GM12878 (cell line): ENCODE measurements around the gene MAD1L1. TPM values are rescaled to one million over a fixed set of nuclear protein-coding genes. Genes with fewer than 3 reads are reported as not detected.

Experiments used
- ATAC-seq: fragments of 200-7000 bp; cut with Tn5 transposase; 3 replicates; pipeline ENCODE4 v1.9.1; 2020; ENCODE audit warnings: mild to moderate bottlenecking, moderate library complexity
- BruUV-seq: library from RNA; stranded (reverse); fragments of 400-500 nt; replicated peaks from 2 replicates; lab custom pipeline; 2021; lab: Mats Ljungman, UMichigan
- CTCF ChIA-PET: fragments of 300-600 bp; sonication (Branson Sonifier 250); formaldehyde crosslinking; extraction: SDS; loops from one replicate; lab custom pipeline; 2021; ENCODE audit warnings: inconsistent platforms; lab: Yijun Ruan, JAX
- POLR2A ChIA-PET: fragments of 350-600 bp; formaldehyde crosslinking; extraction: SDS; loops from one replicate; lab custom pipeline; 2021; ENCODE audit warnings: inconsistent platforms; lab: Charles Lee
- RAD21 ChIA-PET: fragments of 300-600 bp; sonication (Branson Sonifier 250); formaldehyde crosslinking; loops from one replicate; lab custom pipeline; 2023; ENCODE audit warnings: antibody characterized with exemption; ENCODE audit not compliant: unreplicated experiment; lab: Charles Lee
- SMC1A ChIA-PET: fragments of 300-600 bp; sonication (Branson Sonifier 250); formaldehyde crosslinking; loops from one replicate; lab custom pipeline; 2023; ENCODE audit not compliant: unreplicated experiment, uncharacterized antibody; lab: Charles Lee
- DNase-seq: peaks from one replicate; pipeline ENCODE4 v3.0.0-alpha.2; 2011; ENCODE audit warnings: low read depth, low spot score
- FAIRE-seq: peaks from 3 replicates; lab custom pipeline; 2011; peaks lifted over from hg19 to GRCh38; lab: Jason Lieb, UNC
- H2AFZ ChIP-seq: 2 replicates; pipeline ENCODE4 v1.6.0; 2011; ENCODE audit warnings: low read depth, low read length, control low read depth; ENCODE audit not compliant: control insufficient read depth
- H3K27ac ChIP-seq: 2 replicates; pipeline ENCODE4 v1.5.1; 2011; ENCODE audit warnings: control low read depth; ENCODE audit not compliant: control insufficient read depth, insufficient read depth
- H3K27me3 ChIP-seq, 2 experiments: replicated peaks in 1 of 2; 2 replicates each; pipeline versions ENCODE4 v1.6.0 to v1.6.1; 2011; ENCODE audit warnings: low read length in 1 of 2; ENCODE audit not compliant: control insufficient read depth in 2 of 2, insufficient read depth in 2 of 2
- H3K36me3 ChIP-seq, 2 experiments: 2 replicates each; pipeline ENCODE4 v1.5.1; 2011; ENCODE audit warnings: low read length in 1 of 2; ENCODE audit not compliant: control insufficient read depth in 2 of 2, insufficient read depth in 2 of 2
- H3K4me1 ChIP-seq: 2 replicates; pipeline ENCODE4 v1.6.1; 2011; ENCODE audit warnings: mild to moderate bottlenecking, low read length, moderate library complexity, mixed read lengths; ENCODE audit not compliant: control insufficient read depth, insufficient read depth
- H3K4me2 ChIP-seq: 2 replicates; pipeline ENCODE4 v1.6.0; 2011; ENCODE audit warnings: control low read depth; ENCODE audit not compliant: control insufficient read depth, insufficient read depth
- H3K4me3 ChIP-seq: fragments of 200-600 bp; sonication (generic); 2 replicates; pipeline ENCODE4 v1.5.1; 2016
- H3K79me2 ChIP-seq: 2 replicates; pipeline ENCODE4 v1.6.0; 2011; ENCODE audit warnings: low read length; ENCODE audit not compliant: control insufficient read depth, insufficient read depth
- H3K9ac ChIP-seq: 2 replicates; pipeline ENCODE4 v1.8.0; 2011; ENCODE audit warnings: low read length, control low read depth, mixed read lengths; ENCODE audit not compliant: control insufficient read depth, insufficient read depth
- H3K9me3 ChIP-seq: replicated peaks from 3 replicates; pipeline ENCODE4 v1.5.1; 2011; ENCODE audit warnings: mild to moderate bottlenecking, low read length; ENCODE audit not compliant: control insufficient read depth, insufficient read depth
- H4K20me1 ChIP-seq: 2 replicates; pipeline ENCODE4 v1.6.0; 2011; ENCODE audit not compliant: control insufficient read depth, insufficient read depth
- BHLHE40 ChIP-seq, 2 experiments: fragments of 450-650 bp in 1 of 2; IDR thresholded peaks; 2 replicates each; pipeline ENCODE4 v1.6.1; 2011 to 2017; ENCODE audit warnings: low read depth in 2 of 2, borderline replicate concordance in 1 of 2, improper control_type of control experiment in 1 of 2, low read length in 1 of 2, mild to moderate bottlenecking in 1 of 2
- CBFB ChIP-seq: IDR thresholded peaks from 2 replicates; pipeline ENCODE4 v1.6.1; 2016; ENCODE audit warnings: antibody characterized with exemption, low read depth
- CHD1 ChIP-seq: IDR thresholded peaks from 2 replicates; pipeline ENCODE4 v1.6.1; 2012; ENCODE audit warnings: low read depth, low read length, improper control_type of control experiment
- EED ChIP-seq: sonication (generic); IDR thresholded peaks from 2 replicates; pipeline ENCODE4 v1.6.1; 2016; ENCODE audit warnings: antibody characterized with exemption, low read depth
- EP300 ChIP-seq, 2 experiments: fragments of 150-350 bp in 1 of 2; IDR thresholded peaks; 2 replicates each; pipeline ENCODE4 v1.6.1; 2011 to 2012; ENCODE audit warnings: low read depth in 2 of 2, low read length in 2 of 2, borderline replicate concordance in 1 of 2, improper control_type of control experiment in 1 of 2, inconsistent platforms in 1 of 2; ENCODE audit not compliant: control insufficient read depth in 1 of 2
- FOXK2 ChIP-seq: fragments of 450-650 bp; IDR thresholded peaks from 2 replicates; pipeline ENCODE4 v1.6.1; 2017; ENCODE audit warnings: mild to moderate bottlenecking, moderate library complexity
- GATAD2B ChIP-seq: fragments of 450-650 bp; conservative IDR thresholded peaks from 2 replicates; pipeline ENCODE4 v1.6.1; 2017; ENCODE audit warnings: low read depth, mild to moderate bottlenecking, moderate library complexity
- PML ChIP-seq: IDR thresholded peaks from 2 replicates; pipeline ENCODE4 v1.6.1; 2012; ENCODE audit warnings: low read length, inconsistent platforms
- POLR2A ChIP-seq: IDR thresholded peaks from 2 replicates; pipeline ENCODE4 v1.6.1; 2011; ENCODE audit warnings: low read depth, mild to moderate bottlenecking, low read length
- POU2F2 ChIP-seq: IDR thresholded peaks from 3 replicates; pipeline ENCODE4 v1.6.1; 2011; ENCODE audit warnings: low read depth, mild to moderate bottlenecking, low read length, borderline replicate concordance
- TCF12 ChIP-seq: IDR thresholded peaks from 2 replicates; pipeline ENCODE4 v1.6.1; 2011; ENCODE audit warnings: low read depth, mild to moderate bottlenecking, low read length
- ZBED1 ChIP-seq: IDR thresholded peaks from 2 replicates; pipeline ENCODE4 v1.6.1; 2016; ENCODE audit warnings: borderline replicate concordance
- ZNF384 ChIP-seq: IDR thresholded peaks from 2 replicates; pipeline ENCODE4 v1.6.1; 2012; ENCODE audit warnings: low read depth, mild to moderate bottlenecking, low read length, improper control_type of control experiment, borderline replicate concordance
- ZNF622 ChIP-seq: fragments of 450-650 bp; IDR thresholded peaks from 2 replicates; pipeline ENCODE4 v1.6.1; 2017; ENCODE audit warnings: mild to moderate bottlenecking, inconsistent platforms
- WGBS: methylation state at CpG from one replicate; pipeline ENCODE4 v1.1.6; 2016; ENCODE audit warnings: low lambda C conversion rate; ENCODE audit not compliant: insufficient replicate concordance, insufficient coverage; ENCODE audit errors: missing lambda C conversion rate; 5-methylcytosine and 5-hydroxymethylcytosine counted together
- in situ Hi-C: fragments of 300-500 bp; cut with MboI; formaldehyde crosslinking; loops from 9 replicates; pipeline ENCODE4 v1.14.3; 2018; ENCODE audit warnings: mixed read lengths
- intact Hi-C: fragments of 100-400 bp; cut with micrococcal nuclease; formaldehyde crosslinking; loops from one replicate; pipeline ENCODE4 v1.14.2; 2022; ENCODE audit not compliant: unreplicated experiment
- polyA plus RNA-seq, 11 experiments: library from polyadenylated mRNA; depleted of rRNA in 4 of 11; unstranded in 6 of 11; stranded (reverse) in 5 of 11; fragments of >200 nt; fragmentation: Nextera tagmentation in 4 of 11; fragmentation: Illumina TruSeq in 1 of 11; extraction: Ambion mirVana in 4 of 11; extraction: Trizol in 1 of 11; gene quantifications; 1 replicate in 1 of 11; 2 replicates in 10 of 11; pipeline versions ENCODE4 v1.2.1 to v1.2.3, GENCODE V29; 2011 to 2016; ENCODE audit warnings: inconsistent platforms in 2 of 11, missing spikeins in 2 of 11, low read depth in 1 of 11
- total RNA-seq, 4 experiments: library from RNA; depleted of rRNA in 3 of 4; stranded (reverse); fragments of >200 nt in 3 of 4; fragmentation: Illumina TruSeq in 1 of 4; extraction: Trizol in 1 of 4; gene quantifications; 2 replicates each; pipeline versions ENCODE4 v1.2.1 to v1.2.3, GENCODE V29; 2013 to 2021
- TF ChIP-seq, protein P1 (sequence below): fragments of 450-650 bp; conservative IDR thresholded peaks from 2 replicates; pipeline ENCODE4 v1.6.1; 2017; ENCODE audit warnings: mild to moderate bottlenecking, moderate library complexity
- TF ChIP-seq, protein P2 (sequence below): fragments of 150-350 bp; IDR thresholded peaks from 2 replicates; pipeline ENCODE4 v1.6.1; 2014; ENCODE audit warnings: mild to moderate bottlenecking, low read depth, low read length
- TF ChIP-seq, protein P3 (sequence below): fragments of 450-650 bp; IDR thresholded peaks from 2 replicates; pipeline ENCODE4 v1.6.1; 2017; ENCODE audit warnings: mild to moderate bottlenecking, moderate library complexity

The MAD1L1 gene
- total and polyA plus RNA-seq, 10 of the 15 experiments (the other 5 are each of a cell fraction or from before 2014, with no cell fraction given): 2.2 to 76.8 (median 38.3) TPM

GRCh38 chr7:1961701-1962276, 271.0 kb downstream of the MAD1L1 start:
- FAIRE-seq (peak; percentile 72), ATAC-seq (peak; percentile 18), DNase-seq (peak; percentile 64)
- Histone ChIP-seq H3K4me2 (no peak overlapping the region), H3K27ac (no peak overlapping the region), H4K20me1 (no peaks in the 10 kb centered on the region), H3K9ac (no peak overlapping the region), H3K36me3 (peaks cover 0 to 4% of the 10 kb centered on the region in 2 experiments; a peak in 3 of 4 replicates), H3K79me2 (no peaks in the 10 kb centered on the region), H2AFZ (no peak overlapping the region), H3K9me3 (peaks cover 24% of the 10 kb centered on the region), H3K4me1 (no peaks in the 10 kb centered on the region), H3K4me3 (no peak overlapping the region), H3K27me3 (no peaks in the 10 kb centered on the region)
- in situ Hi-C loops: no loop called here
- POLR2A ChIA-PET: no interaction called here
- CTCF ChIA-PET: interaction anchor here (0.6 kb wide), 1 partner anchor 106 kb away, joined by 3 read pairs; no protein-coding TSS in a partner anchor
- SMC1A ChIA-PET: no interaction called here
- intact Hi-C loops: no loop called here
- BruUV-seq: no TSS peak
- WGBS: 10% methylated on average over 15 of the region's 15 CpGs
- RAD21 ChIA-PET: no interaction called here
- TF ChIP-seq ZNF622 (no peak), PML (peak; percentile 68; the same call in 1 of the 2 replicates), FOXK2 (no peak), ZBED1 (peak; percentile 69; the same call in 1 of the 2 replicates), CHD1 (no peak), POU2F2 (peak; percentile 49; the same call in 1 of the 3 replicates), EED (peak; percentile 93), POLR2A (no peak), EP300 (IDR thresholded peaks at IDR 0.05; ENCODE audit: borderline replicate concordance in 1 of 2, control insufficient read depth in 1 of 2, low read depth in 2 of 2, low read length in 2 of 2) (no peak), CBFB (peak; percentile 96), GATAD2B (no peak), TCF12 (peak; percentile 57), BHLHE40 (IDR thresholded peaks at IDR 0.05; ENCODE audit: borderline replicate concordance in 1 of 2, low read depth in 2 of 2, low read length in 1 of 2) (peak; percentile 79 to 90), ZNF384 (no peak)
- TF ChIP-seq, protein P1, sequence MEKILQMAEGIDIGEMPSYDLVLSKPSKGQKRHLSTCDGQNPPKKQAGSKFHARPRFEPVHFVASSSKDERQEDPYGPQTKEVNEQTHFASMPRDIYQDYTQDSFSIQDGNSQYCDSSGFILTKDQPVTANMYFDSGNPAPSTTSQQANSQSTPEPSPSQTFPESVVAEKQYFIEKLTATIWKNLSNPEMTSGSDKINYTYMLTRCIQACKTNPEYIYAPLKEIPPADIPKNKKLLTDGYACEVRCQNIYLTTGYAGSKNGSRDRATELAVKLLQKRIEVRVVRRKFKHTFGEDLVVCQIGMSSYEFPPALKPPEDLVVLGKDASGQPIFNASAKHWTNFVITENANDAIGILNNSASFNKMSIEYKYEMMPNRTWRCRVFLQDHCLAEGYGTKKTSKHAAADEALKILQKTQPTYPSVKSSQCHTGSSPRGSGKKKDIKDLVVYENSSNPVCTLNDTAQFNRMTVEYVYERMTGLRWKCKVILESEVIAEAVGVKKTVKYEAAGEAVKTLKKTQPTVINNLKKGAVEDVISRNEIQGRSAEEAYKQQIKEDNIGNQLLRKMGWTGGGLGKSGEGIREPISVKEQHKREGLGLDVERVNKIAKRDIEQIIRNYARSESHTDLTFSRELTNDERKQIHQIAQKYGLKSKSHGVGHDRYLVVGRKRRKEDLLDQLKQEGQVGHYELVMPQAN: no peak
- TF ChIP-seq, protein P2, sequence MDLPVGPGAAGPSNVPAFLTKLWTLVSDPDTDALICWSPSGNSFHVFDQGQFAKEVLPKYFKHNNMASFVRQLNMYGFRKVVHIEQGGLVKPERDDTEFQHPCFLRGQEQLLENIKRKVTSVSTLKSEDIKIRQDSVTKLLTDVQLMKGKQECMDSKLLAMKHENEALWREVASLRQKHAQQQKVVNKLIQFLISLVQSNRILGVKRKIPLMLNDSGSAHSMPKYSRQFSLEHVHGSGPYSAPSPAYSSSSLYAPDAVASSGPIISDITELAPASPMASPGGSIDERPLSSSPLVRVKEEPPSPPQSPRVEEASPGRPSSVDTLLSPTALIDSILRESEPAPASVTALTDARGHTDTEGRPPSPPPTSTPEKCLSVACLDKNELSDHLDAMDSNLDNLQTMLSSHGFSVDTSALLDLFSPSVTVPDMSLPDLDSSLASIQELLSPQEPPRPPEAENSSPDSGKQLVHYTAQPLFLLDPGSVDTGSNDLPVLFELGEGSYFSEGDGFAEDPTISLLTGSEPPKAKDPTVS: no peak
- TF ChIP-seq, protein P3, sequence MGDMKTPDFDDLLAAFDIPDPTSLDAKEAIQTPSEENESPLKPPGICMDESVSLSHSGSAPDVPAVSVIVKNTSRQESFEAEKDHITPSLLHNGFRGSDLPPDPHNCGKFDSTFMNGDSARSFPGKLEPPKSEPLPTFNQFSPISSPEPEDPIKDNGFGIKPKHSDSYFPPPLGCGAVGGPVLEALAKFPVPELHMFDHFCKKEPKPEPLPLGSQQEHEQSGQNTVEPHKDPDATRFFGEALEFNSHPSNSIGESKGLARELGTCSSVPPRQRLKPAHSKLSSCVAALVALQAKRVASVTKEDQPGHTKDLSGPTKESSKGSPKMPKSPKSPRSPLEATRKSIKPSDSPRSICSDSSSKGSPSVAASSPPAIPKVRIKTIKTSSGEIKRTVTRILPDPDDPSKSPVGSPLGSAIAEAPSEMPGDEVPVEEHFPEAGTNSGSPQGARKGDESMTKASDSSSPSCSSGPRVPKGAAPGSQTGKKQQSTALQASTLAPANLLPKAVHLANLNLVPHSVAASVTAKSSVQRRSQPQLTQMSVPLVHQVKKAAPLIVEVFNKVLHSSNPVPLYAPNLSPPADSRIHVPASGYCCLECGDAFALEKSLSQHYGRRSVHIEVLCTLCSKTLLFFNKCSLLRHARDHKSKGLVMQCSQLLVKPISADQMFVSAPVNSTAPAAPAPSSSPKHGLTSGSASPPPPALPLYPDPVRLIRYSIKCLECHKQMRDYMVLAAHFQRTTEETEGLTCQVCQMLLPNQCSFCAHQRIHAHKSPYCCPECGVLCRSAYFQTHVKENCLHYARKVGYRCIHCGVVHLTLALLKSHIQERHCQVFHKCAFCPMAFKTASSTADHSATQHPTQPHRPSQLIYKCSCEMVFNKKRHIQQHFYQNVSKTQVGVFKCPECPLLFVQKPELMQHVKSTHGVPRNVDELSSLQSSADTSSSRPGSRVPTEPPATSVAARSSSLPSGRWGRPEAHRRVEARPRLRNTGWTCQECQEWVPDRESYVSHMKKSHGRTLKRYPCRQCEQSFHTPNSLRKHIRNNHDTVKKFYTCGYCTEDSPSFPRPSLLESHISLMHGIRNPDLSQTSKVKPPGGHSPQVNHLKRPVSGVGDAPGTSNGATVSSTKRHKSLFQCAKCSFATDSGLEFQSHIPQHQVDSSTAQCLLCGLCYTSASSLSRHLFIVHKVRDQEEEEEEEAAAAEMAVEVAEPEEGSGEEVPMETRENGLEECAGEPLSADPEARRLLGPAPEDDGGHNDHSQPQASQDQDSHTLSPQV: no peak
